Neural progenitor cell (in vitro differentiated cells): Measurements from ENCODE around the gene NR2F1-AS1.
"Not testable (repeated sequence)": the region's sequence is repeated elsewhere in the genome, so short reads cannot be mapped to it uniquely, and the experiment has no call there.

Experiments used
- EZH2phosphoT487 ChIP-seq: fragments of 200-600 bp; sonication (generic); IDR thresholded peaks from 2 replicates; pipeline ENCODE4 v1.6.1; 2017; ENCODE audit warnings: antibody characterized with exemption
- TF ChIP-seq, protein P1 (sequence below): fragments of 200-600 bp; sonication (generic); IDR thresholded peaks from 2 replicates; pipeline ENCODE4 v1.5.1; 2017; ENCODE audit warnings: antibody characterized with exemption, mild to moderate bottlenecking

DNA sequence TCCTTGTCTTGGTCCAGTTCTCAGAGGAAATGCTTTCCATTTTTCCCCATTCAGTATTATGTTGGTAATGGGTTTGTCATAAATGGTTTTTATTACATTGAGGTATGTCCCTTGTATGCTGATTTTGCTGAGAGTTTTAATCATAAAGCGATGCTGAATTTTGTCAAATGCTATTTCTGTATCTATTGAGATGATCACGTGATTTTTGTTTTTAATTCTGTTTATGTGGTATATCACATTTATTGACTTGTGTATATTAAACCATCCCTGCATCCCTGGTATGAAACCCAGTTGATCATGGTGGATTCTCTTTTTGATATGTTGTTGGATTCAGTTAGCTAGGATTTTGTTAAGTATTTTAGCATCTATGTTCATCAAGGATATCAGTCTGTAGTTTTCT lies 189.8 kb downstream of the NR2F1-AS1 start:
- TF ChIP-seq, protein P1, sequence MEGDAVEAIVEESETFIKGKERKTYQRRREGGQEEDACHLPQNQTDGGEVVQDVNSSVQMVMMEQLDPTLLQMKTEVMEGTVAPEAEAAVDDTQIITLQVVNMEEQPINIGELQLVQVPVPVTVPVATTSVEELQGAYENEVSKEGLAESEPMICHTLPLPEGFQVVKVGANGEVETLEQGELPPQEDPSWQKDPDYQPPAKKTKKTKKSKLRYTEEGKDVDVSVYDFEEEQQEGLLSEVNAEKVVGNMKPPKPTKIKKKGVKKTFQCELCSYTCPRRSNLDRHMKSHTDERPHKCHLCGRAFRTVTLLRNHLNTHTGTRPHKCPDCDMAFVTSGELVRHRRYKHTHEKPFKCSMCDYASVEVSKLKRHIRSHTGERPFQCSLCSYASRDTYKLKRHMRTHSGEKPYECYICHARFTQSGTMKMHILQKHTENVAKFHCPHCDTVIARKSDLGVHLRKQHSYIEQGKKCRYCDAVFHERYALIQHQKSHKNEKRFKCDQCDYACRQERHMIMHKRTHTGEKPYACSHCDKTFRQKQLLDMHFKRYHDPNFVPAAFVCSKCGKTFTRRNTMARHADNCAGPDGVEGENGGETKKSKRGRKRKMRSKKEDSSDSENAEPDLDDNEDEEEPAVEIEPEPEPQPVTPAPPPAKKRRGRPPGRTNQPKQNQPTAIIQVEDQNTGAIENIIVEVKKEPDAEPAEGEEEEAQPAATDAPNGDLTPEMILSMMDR: not testable (repeated sequence)
- TF ChIP-seq EZH2phosphoT487: not testable (repeated sequence)
